Measurements from ENCODE around the gene FRS2.

Gene FRS2, protein sequence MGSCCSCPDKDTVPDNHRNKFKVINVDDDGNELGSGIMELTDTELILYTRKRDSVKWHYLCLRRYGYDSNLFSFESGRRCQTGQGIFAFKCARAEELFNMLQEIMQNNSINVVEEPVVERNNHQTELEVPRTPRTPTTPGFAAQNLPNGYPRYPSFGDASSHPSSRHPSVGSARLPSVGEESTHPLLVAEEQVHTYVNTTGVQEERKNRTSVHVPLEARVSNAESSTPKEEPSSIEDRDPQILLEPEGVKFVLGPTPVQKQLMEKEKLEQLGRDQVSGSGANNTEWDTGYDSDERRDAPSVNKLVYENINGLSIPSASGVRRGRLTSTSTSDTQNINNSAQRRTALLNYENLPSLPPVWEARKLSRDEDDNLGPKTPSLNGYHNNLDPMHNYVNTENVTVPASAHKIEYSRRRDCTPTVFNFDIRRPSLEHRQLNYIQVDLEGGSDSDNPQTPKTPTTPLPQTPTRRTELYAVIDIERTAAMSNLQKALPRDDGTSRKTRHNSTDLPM

GRCh38 chr12:69470189-69471075 is at the start of gene FRS2:
FRS2 (plus strand) TSS chr12:69470388; CDS start chr12:69569031, 98,643 bp downstream.
- Histone ChIP-seq H3K27ac (ENCODE audit: low read depth, low read length) (peak within 1 kb of the TSS; percentile 96), H3K9me3 (ENCODE audit: control insufficient read depth, insufficient read depth, low read depth, low read length) (no peaks in the 10 kb centered on the region), H3K36me3 (ENCODE audit: control insufficient read depth, insufficient read depth, low read length) (no peaks in the 10 kb centered on the region), H3K27me3 (ENCODE audit: control insufficient read depth, insufficient read depth, low read length) (no peaks in the 10 kb centered on the region), H3K9ac (ENCODE audit: low read length) (peak within 1 kb of the TSS; percentile 93), H3K4me1 (ENCODE audit: control insufficient read depth, insufficient read depth, low read length) (peaks cover 34% of the 10 kb centered on the region), H3K4me3 (ENCODE audit: low read depth, low read length) (peak within 1 kb of the TSS; percentile 99)

GRCh38 chr12:69421548-69421947 is 48.6 kb upstream of the FRS2 start:
- no peaks in the 10 kb centered on the region for H3K9me3 ChIP-seq (ENCODE audit: control insufficient read depth, insufficient read depth, low read depth, low read length)
- H3K9ac ChIP-seq (ENCODE audit: low read length), result no peak overlapping the region
- H3K4me1 ChIP-seq (ENCODE audit: control insufficient read depth, insufficient read depth, low read length), result 0 out of 2 replicates have a peak, but pooled peaks cover under 1% of the 10 kb centered on the region
- H3K4me3 ChIP-seq (ENCODE audit: low read depth, low read length), result no peak overlapping the region
- H3K36me3 ChIP-seq (ENCODE audit: control insufficient read depth, insufficient read depth, low read length), result no peaks in the 10 kb centered on the region
- H3K27ac ChIP-seq (ENCODE audit: low read depth, low read length), result no peak overlapping the region
- H3K27me3 ChIP-seq (ENCODE audit: control insufficient read depth, insufficient read depth, low read length), result no peaks in the 10 kb centered on the region

DNA sequence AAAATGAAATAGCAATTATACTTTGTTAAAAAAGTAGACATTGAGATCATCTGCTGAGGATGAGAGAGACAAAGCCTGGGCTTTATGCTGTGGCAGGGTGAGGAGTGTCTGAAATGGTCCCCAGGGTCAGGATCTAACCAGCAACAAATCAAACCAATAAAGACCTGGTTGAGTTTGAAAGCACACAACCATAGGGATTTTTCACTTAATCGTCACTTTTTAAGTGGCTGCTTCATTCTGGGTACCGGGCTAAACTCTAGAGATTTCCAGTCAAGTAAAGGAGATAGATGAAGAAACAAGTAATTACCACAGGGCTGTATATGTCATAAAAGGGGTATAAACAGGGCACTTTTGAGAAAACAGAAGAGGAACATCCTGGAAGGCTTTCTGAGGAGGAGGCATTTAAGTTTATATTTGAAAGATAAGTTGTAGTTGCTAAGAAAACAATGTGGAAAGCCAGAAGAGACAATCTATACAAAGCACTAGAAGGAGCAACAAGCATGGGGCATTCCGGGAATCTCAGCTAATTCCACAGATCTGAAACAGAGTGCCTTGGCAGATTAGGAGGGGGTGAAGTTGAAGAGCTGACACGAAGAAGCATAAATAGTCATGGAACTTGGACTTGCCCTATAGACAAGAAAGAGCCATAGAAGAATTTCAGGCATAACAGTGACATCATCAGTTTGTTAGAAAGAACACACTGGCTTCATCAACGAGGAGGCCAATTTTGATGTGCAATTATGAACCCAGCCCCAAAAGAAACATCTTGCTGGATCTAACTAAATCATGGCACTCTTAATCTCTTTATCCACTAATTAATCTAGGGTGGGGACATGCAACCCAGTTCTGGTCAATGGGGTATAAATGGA is 46.9 kb upstream of the FRS2 start:
- no peaks in the 10 kb centered on the region for H3K36me3 ChIP-seq (ENCODE audit: control insufficient read depth, insufficient read depth, low read length)
- no peak overlapping the region for H3K9ac ChIP-seq (ENCODE audit: low read length)
- no peaks in the 10 kb centered on the region for H3K9me3 ChIP-seq (ENCODE audit: control insufficient read depth, insufficient read depth, low read depth, low read length)
- no peaks in the 10 kb centered on the region for H3K4me1 ChIP-seq (ENCODE audit: control insufficient read depth, insufficient read depth, low read length)
- H3K27me3 ChIP-seq (ENCODE audit: control insufficient read depth, insufficient read depth, low read length), result no peaks in the 10 kb centered on the region
- no peak overlapping the region for H3K27ac ChIP-seq (ENCODE audit: low read depth, low read length)
- no peak overlapping the region for H3K4me3 ChIP-seq (ENCODE audit: low read depth, low read length)

- H3K36me3 ChIP-seq (ENCODE audit: control insufficient read depth, insufficient read depth, low read length), result no peaks in the 10 kb centered on the region
- peaks cover 7% of the 10 kb centered on the region; the same call in 1 of the 2 replicates for H3K4me1 ChIP-seq (ENCODE audit: control insufficient read depth, insufficient read depth, low read length)
- H3K27me3 ChIP-seq (ENCODE audit: control insufficient read depth, insufficient read depth, low read length), result no peaks in the 10 kb centered on the region
- no peak overlapping the region for H3K27ac ChIP-seq (ENCODE audit: low read depth, low read length)
- no peaks in the 10 kb centered on the region for H3K9me3 ChIP-seq (ENCODE audit: control insufficient read depth, insufficient read depth, low read depth, low read length)
- no peak overlapping the region for H3K9ac ChIP-seq (ENCODE audit: low read length)
- no peak overlapping the region for H3K4me3 ChIP-seq (ENCODE audit: low read depth, low read length)
These were observed 44.8 kb upstream of the FRS2 start for GRCh38 chr12:69425417-69425816.

DNA sequence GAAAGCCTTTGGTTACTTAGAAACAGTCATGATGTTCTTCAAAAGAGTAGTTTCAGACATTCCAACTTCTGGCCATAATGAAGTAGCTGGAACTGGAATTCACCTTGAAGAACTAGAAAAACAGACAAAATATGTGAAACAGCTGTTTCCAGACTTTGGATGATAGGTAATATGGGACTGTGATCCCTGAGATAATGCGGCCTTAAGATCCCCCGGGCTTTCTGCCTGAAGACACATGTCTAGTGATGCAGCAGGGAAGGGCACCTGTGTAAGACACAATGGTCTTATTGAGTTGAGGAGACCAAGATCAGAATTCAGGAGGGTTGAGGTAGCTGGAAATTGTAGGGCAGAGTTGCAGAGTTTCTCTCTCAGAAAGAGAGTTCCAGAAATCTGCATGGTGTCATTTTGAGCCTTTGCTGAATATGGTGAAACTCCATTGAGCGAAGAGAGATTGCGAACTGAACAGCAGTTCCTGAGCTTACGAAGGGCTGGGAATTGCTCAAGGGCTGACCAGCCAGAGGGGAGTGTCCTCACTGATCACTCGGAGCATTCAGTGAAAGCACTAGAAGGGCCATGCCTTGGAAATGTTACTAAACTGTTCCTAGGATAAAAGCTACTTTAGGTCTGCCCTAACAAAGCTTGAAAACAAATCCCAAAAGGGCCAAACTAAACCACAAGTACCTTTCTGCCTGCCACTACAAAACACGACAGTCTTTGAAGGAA is 41.7 kb upstream of the FRS2 start:
- Histone ChIP-seq H3K27ac (ENCODE audit: low read depth, low read length) (no peak overlapping the region), H3K36me3 (ENCODE audit: control insufficient read depth, insufficient read depth, low read length) (no peaks in the 10 kb centered on the region), H3K4me3 (ENCODE audit: low read depth, low read length) (no peak overlapping the region), H3K9ac (ENCODE audit: low read length) (no peak overlapping the region), H3K4me1 (ENCODE audit: control insufficient read depth, insufficient read depth, low read length) (peaks cover 7% of the 10 kb centered on the region; the same call in 1 of the 2 replicates), H3K9me3 (ENCODE audit: control insufficient read depth, insufficient read depth, low read depth, low read length) (no peaks in the 10 kb centered on the region), H3K27me3 (ENCODE audit: control insufficient read depth, insufficient read depth, low read length) (no peaks in the 10 kb centered on the region)

DNA sequence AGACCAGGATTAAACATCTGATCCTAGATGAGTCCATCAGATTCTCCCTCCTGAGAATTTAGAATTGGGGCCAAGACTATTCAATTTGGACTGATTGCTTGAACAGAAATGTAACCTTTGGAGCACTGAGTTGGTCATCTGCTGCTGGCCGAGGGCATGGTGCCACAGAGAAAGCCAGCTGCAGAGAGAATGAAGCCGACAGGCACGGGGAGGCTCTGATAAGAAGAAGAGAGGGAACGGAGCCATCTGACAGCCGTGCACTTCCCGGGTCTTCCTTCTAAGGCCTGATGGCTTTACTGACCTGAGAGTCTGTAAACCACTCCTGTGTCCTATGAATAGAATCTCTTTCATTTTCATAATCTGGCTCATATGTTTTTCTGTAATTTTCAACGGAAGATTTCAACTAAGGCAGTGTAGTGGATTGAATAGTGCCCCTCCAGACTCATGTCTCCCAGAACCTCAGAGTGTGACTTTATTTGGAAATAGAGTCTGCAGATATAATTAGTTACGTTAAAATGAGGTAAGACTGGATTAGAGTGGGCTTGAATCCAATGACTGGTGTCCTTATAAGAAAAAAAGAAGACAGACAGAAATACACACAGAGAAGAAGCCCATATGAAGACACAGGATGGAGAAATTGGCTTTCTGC is 39.1 kb upstream of the FRS2 start:
- H3K27ac ChIP-seq (ENCODE audit: low read depth, low read length), result no peak overlapping the region
- no peaks in the 10 kb centered on the region for H3K36me3 ChIP-seq (ENCODE audit: control insufficient read depth, insufficient read depth, low read length)
- H3K27me3 ChIP-seq (ENCODE audit: control insufficient read depth, insufficient read depth, low read length), result no peaks in the 10 kb centered on the region
- no peak overlapping the region for H3K4me3 ChIP-seq (ENCODE audit: low read depth, low read length)
- no peaks in the 10 kb centered on the region for H3K9me3 ChIP-seq (ENCODE audit: control insufficient read depth, insufficient read depth, low read depth, low read length)
- no peak overlapping the region for H3K9ac ChIP-seq (ENCODE audit: low read length)
- peaks cover 7% of the 10 kb centered on the region; the same call in 1 of the 2 replicates for H3K4me1 ChIP-seq (ENCODE audit: control insufficient read depth, insufficient read depth, low read length)

DNA sequence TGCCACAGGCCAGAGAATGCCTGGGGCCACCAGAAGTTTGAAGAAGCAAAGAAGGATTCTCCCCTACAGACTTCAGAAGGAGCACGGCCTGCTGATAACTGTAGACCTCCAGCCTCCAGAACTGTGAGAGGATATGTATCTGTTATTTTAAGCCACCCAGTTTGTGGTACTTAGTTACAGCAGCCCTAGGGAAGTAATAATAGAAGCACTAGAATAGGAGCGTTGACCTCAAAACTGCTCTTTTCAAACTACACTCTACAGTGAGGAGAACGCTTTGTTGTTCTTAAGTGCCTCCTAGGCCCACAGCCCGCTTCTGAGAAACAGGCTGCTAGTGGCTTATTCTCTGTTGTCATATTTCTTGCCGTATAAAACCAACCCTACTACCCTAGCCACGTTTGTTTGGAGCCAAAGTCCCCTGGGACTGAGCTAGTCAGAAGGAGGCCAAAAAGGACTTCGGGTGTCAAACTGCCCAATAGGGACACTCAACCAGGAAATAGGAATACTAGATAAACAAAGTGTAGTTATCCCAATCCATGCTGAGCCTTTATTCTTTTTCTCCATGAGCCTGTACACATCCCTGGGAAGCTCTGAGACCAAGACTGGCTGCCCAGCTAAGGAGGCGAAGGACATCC is 38.5 kb upstream of the FRS2 start:
- peaks cover 7% of the 10 kb centered on the region; the same call in 1 of the 2 replicates for H3K4me1 ChIP-seq (ENCODE audit: control insufficient read depth, insufficient read depth, low read length)
- no peaks in the 10 kb centered on the region for H3K9me3 ChIP-seq (ENCODE audit: control insufficient read depth, insufficient read depth, low read depth, low read length)
- H3K36me3 ChIP-seq (ENCODE audit: control insufficient read depth, insufficient read depth, low read length), result no peaks in the 10 kb centered on the region
- no peak overlapping the region for H3K27ac ChIP-seq (ENCODE audit: low read depth, low read length)
- no peak overlapping the region for H3K9ac ChIP-seq (ENCODE audit: low read length)
- no peaks in the 10 kb centered on the region for H3K27me3 ChIP-seq (ENCODE audit: control insufficient read depth, insufficient read depth, low read length)
- H3K4me3 ChIP-seq (ENCODE audit: low read depth, low read length), result no peak overlapping the region

GRCh38 chr12:69433653-69434052 is 36.5 kb upstream of the FRS2 start:
- H3K27ac ChIP-seq (ENCODE audit: low read depth, low read length), result no peak overlapping the region
- H3K4me3 ChIP-seq (ENCODE audit: low read depth, low read length), result no peak overlapping the region
- no peaks in the 10 kb centered on the region for H3K36me3 ChIP-seq (ENCODE audit: control insufficient read depth, insufficient read depth, low read length)
- H3K9me3 ChIP-seq (ENCODE audit: control insufficient read depth, insufficient read depth, low read depth, low read length), result no peaks in the 10 kb centered on the region
- no peak overlapping the region for H3K9ac ChIP-seq (ENCODE audit: low read length)
- H3K4me1 ChIP-seq (ENCODE audit: control insufficient read depth, insufficient read depth, low read length), result peaks cover 7% of the 10 kb centered on the region; the same call in 1 of the 2 replicates
- no peaks in the 10 kb centered on the region for H3K27me3 ChIP-seq (ENCODE audit: control insufficient read depth, insufficient read depth, low read length)

GRCh38 chr12:69435644-69436043 is 34.5 kb upstream of the FRS2 start:
- no peaks in the 10 kb centered on the region for H3K27me3 ChIP-seq (ENCODE audit: control insufficient read depth, insufficient read depth, low read length)
- H3K9ac ChIP-seq (ENCODE audit: low read length), result no peak overlapping the region
- H3K9me3 ChIP-seq (ENCODE audit: control insufficient read depth, insufficient read depth, low read depth, low read length), result no peaks in the 10 kb centered on the region

More at GRCh38 chr12:69435644-69436043, 34.5 kb upstream of the FRS2 start:
- Histone ChIP-seq H3K36me3 (ENCODE audit: control insufficient read depth, insufficient read depth, low read length) (no peaks in the 10 kb centered on the region), H3K4me3 (ENCODE audit: low read depth, low read length) (no peak overlapping the region), H3K4me1 (ENCODE audit: control insufficient read depth, insufficient read depth, low read length) (no peaks in the 10 kb centered on the region), H3K27ac (ENCODE audit: low read depth, low read length) (no peak overlapping the region)

All from HUES6 (cell line).